GM06990 (cell line): ENCODE measurements around the gene HTRA1.

Source experiments
- DNase-seq: peaks from one replicate; pipeline ENCODE4 v3.0.0-alpha.2; 2011; ENCODE audit not compliant: insufficient read length; ENCODE audit errors: extremely low read depth
- H3K27me3 ChIP-seq: replicated peaks from 2 replicates; pipeline ENCODE4 v1.6.0; 2011; ENCODE audit warnings: low read length; ENCODE audit not compliant: control insufficient read depth, insufficient read depth
- H3K36me3 ChIP-seq: 2 replicates; pipeline ENCODE4 v1.5.1; 2011; ENCODE audit warnings: low read length; ENCODE audit not compliant: control insufficient read depth, insufficient read depth
- H3K4me3 ChIP-seq: replicated peaks from 2 replicates; pipeline ENCODE4 v1.5.1; 2011; ENCODE audit warnings: low read depth, mild to moderate bottlenecking, control low read depth, low read length
- TF ChIP-seq, protein P1 (sequence below): IDR thresholded peaks from 2 replicates; pipeline ENCODE4 v1.5.1; 2011; ENCODE audit warnings: low read length, control low read depth, mild to moderate bottlenecking, inconsistent platforms; ENCODE audit not compliant: insufficient read depth, poor library complexity, severe bottlenecking

Gene HTRA1

DNA sequence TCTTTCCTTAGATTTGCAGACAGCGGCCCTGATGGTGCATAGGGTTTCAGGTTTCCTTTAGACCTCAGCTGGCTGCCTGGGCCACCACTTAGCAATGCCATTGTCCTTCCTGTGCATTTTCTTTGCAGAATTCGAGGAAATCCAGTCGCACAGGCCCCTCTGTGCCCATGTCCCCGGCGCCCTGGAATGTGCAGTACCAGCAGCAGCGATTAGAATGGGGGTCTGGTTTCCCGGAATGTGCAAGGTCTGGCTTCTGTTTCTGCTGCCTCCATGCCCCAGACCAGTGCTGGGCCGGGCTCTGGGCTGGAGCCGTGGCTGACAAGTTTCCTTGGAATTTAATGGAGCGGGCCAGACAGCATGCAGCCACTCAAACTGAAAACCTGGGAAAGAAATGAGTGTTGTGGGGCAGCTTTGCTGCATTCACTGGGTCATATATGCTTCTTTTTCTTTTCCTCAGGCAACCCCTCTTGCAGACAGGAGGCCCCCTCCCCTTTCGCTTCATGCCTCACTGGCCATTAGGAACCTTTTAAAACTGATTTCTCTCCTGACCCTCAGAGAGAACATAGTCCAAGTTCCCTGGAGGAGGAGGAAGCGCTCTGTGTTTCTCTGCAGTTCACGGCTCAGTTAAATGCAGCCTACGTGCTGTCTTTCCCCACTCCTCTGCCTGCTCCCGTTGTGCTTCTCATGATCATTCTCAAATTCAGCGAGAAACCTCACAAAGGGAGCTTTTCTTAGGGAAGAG, 14.4 kb downstream of the HTRA1 start:
- Histone ChIP-seq H3K4me3 (no peak overlapping the region), H3K36me3 (no peaks in the 10 kb centered on the region), H3K27me3 (peaks cover 3% of the 10 kb centered on the region; the same call in 1 of the 2 replicates)
- TF ChIP-seq, protein P1, sequence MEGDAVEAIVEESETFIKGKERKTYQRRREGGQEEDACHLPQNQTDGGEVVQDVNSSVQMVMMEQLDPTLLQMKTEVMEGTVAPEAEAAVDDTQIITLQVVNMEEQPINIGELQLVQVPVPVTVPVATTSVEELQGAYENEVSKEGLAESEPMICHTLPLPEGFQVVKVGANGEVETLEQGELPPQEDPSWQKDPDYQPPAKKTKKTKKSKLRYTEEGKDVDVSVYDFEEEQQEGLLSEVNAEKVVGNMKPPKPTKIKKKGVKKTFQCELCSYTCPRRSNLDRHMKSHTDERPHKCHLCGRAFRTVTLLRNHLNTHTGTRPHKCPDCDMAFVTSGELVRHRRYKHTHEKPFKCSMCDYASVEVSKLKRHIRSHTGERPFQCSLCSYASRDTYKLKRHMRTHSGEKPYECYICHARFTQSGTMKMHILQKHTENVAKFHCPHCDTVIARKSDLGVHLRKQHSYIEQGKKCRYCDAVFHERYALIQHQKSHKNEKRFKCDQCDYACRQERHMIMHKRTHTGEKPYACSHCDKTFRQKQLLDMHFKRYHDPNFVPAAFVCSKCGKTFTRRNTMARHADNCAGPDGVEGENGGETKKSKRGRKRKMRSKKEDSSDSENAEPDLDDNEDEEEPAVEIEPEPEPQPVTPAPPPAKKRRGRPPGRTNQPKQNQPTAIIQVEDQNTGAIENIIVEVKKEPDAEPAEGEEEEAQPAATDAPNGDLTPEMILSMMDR: no peak
- DNase-seq: no peak

DNA sequence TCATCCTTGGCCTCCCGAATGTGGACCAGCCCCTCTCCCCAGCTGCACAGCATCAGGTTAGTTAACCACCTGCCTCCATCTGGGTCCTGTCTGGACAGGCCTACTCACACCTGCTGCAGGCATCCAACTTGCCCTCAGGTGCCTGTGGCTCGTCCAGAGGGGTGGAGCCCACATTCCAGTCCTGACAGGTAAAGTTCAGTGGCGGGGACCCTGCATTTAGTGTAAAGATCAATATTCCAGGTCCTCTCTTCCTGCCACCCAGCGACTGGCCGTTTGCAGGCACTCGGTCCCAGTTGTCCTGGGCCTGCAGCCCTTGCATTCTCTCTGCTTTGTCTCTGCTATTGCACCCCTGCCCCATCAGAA, 15.0 kb downstream of the HTRA1 start:
- H3K27me3 ChIP-seq: peaks cover 3% of the 10 kb centered on the region; the same call in 1 of the 2 replicates
- TF ChIP-seq, protein P1: no peak
- H3K36me3 ChIP-seq: no peaks in the 10 kb centered on the region
- no peak overlapping the region for H3K4me3 ChIP-seq
- no peak for DNase-seq

DNA sequence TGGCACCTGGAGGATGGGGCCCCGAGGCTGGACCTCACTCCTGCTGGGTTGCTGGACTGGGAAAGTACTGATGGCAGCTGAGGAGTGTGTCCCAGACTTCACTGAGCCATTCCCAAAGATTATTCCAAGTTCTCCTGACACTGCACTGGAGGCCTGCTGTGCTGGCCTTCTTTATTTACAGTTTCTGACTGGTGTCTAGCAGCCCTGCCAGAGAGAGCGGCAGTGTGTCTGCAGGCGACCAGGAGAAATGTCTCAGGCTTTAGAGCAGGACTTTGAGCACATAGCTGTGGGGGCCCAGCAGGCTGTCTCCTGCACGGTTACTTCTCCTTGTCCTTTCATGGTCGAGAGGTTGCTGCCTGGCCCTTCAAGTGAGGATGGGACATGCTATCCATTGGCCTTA, 16.1 kb downstream of the HTRA1 start:
- no peaks in the 10 kb centered on the region for H3K36me3 ChIP-seq
- H3K27me3 ChIP-seq: peaks cover 3% of the 10 kb centered on the region; the same call in 1 of the 2 replicates
- H3K4me3 ChIP-seq: no peak overlapping the region
- no peak for DNase-seq
- TF ChIP-seq, protein P1: no peak

- TF ChIP-seq, protein P1: no peak
- no peaks in the 10 kb centered on the region for H3K36me3 ChIP-seq
- DNase-seq: no peak
- H3K4me3 ChIP-seq: no peak overlapping the region
- peaks cover 3% of the 10 kb centered on the region; the same call in 1 of the 2 replicates for H3K27me3 ChIP-seq
These were observed 17.6 kb downstream of the HTRA1 start for GRCh38 chr10:122478971-122479370.

DNA sequence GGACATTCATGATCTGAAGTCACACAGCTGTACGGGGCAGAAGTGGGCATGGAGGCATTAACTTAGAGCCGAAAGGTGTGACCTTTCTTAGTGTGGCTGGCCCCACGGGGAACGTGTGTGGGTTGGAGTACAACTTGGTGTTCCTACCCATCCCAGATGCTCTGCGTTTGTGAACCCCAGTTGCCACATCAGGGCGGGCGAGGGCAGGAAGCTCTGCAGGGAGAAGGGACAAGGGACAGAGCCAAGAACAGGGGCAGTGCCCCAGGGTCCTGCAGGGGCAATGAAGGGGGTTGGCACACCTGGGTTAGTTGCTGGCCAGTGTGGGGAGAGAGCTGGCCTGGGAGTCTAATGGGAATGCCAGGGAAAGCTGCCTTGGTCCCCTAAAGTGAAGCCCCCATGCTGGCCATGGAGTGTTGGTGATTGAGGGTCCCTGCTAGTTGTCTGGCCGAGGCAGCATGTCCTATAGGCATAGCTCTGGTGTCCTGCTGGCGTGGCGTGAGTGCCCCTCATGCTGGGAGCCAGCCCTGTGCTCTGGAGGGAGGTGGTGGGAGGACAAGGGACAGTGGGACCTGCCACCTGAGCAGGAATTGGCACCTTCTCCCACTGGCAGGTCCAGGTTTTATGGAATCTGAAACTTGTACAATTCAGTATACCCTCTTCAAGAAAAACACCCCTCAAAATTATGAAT, 18.9 kb downstream of the HTRA1 start:
- Histone ChIP-seq H3K36me3 (no peaks in the 10 kb centered on the region), H3K4me3 (no peak overlapping the region), H3K27me3 (peaks cover 3% of the 10 kb centered on the region; the same call in 1 of the 2 replicates)
- TF ChIP-seq, protein P1: no peak
- no peak for DNase-seq
